ENCODE results near the gene RTN4RL2. TPM values are rescaled to one million over a fixed set of nuclear protein-coding genes. Genes with fewer than 3 reads are reported as not detected.
A peak's percentile ranks its signal among the peaks of the same experiment; 100 is the strongest.

RTN4RL2 gene
- total and polyA plus RNA-seq, 9 of the 15 experiments (the other 6 are each of a cell fraction or from before 2014, with no cell fraction given), result 0.06 to 1.9 (median 0.34) TPM; not detected in 4

GRCh38 chr11:57426929-57427726 lies 33.2 kb upstream of the RTN4RL2 start, which contains the start of gene SLC43A3 (continued):
- TF ChIP-seq, protein P1, sequence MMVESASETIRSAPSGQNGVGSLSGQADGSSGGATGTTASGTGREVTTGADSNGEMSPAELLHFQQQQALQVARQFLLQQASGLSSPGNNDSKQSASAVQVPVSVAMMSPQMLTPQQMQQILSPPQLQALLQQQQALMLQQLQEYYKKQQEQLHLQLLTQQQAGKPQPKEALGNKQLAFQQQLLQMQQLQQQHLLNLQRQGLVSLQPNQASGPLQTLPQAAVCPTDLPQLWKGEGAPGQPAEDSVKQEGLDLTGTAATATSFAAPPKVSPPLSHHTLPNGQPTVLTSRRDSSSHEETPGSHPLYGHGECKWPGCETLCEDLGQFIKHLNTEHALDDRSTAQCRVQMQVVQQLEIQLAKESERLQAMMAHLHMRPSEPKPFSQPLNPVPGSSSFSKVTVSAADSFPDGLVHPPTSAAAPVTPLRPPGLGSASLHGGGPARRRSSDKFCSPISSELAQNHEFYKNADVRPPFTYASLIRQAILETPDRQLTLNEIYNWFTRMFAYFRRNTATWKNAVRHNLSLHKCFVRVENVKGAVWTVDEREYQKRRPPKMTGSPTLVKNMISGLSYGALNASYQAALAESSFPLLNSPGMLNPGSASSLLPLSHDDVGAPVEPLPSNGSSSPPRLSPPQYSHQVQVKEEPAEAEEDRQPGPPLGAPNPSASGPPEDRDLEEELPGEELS (CRISPR knock-in tag; IDR thresholded peaks at IDR 0.05; ENCODE audit: borderline replicate concordance), result no peak
- TF ChIP-seq, protein P2, sequence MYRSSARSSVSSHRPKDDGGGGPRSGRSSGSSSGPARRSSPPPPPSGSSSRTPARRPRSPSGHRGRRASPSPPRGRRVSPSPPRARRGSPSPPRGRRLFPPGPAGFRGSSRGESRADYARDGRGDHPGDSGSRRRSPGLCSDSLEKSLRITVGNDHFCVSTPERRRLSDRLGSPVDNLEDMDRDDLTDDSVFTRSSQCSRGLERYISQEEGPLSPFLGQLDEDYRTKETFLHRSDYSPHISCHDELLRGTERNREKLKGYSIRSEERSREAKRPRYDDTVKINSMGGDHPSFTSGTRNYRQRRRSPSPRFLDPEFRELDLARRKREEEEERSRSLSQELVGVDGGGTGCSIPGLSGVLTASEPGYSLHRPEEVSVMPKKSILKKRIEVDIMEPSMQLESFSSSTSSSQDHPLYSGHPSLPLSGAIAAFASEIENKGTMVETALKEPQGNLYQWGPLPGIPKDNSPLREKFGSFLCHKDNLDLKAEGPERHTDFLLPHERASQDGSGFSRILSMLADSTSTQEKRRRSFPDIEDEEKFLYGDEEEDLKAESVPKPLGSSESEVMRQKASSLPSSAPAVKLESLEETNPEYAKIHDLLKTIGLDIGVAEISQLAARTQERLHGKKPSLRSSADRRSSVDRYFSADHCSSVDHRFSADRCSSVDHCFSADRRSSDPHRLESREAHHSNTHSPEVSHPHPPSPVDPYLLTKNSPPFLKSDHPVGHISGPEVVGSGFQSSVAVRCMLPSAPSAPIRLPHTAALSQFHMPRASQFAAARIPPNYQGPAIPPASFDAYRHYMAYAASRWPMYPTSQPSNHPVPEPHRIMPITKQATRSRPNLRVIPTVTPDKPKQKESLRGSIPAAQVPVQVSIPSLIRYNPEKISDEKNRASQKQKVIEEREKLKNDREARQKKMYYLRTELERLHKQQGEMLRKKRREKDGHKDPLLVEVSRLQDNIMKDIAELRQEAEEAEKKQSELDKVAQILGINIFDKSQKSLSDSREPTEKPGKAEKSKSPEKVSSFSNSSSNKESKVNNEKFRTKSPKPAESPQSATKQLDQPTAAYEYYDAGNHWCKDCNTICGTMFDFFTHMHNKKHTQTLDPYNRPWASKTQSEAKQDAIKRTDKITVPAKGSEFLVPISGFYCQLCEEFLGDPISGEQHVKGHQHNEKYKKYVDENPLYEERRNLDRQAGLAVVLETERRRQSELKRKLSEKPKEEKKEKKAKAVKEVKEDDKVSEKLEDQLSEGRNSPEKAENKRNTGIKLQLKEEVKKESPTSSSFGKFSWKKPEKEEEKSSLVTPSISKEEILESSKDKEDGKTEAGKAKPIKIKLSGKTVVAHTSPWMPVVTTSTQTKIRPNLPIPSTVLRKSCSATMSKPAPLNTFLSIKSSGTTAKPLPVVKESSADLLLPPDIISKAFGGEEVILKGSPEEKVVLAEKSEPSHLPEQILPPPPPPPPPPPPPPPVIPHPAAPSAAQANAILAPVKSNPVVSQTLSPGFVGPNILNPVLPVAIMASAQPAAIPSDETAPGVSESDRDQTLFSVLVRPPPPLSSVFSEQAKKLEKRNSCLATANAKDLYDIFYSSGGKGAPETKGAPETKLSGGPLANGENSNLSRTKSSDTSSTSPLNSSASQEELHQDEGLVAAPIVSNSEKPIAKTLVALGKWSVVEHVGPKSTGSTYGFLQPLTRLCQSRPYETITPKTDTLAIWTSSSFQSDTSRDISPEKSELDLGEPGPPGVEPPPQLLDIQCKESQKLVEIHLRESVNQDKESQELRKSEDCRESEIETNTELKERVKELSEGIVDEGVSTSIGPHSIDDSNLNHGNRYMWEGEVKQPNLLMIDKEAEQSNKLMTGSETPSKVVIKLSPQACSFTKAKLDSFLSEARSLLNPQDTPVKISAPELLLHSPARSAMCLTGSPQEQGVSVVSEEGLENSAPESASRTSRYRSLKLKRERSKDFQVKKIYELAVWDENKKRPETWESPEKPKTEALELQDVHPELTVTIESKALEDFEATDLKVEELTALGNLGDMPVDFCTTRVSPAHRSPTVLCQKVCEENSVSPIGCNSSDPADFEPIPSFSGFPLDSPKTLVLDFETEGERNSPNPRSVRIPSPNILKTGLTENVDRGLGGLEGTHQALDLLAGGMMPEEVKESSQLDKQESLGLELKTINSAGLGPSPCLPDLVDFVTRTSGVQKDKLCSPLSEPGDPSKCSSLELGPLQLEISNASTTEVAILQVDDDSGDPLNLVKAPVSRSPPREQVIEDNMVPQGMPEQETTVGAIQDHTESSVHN (IDR thresholded peaks at IDR 0.05; ENCODE audit: borderline replicate concordance in 1 of 2, low read depth in 1 of 2), result no peak
- TF ChIP-seq XRCC3 (IDR thresholded peaks at IDR 0.05), result no peak
- TF ChIP-seq HDAC8 (tag; IDR thresholded peaks at IDR 0.05), result no peak
- TF ChIP-seq KAT7 (CRISPR knock-in tag; IDR thresholded peaks at IDR 0.05; ENCODE audit: borderline replicate concordance), result peak; percentile 45; the same call in 1 of the 2 replicates
- TF ChIP-seq, protein P3, sequence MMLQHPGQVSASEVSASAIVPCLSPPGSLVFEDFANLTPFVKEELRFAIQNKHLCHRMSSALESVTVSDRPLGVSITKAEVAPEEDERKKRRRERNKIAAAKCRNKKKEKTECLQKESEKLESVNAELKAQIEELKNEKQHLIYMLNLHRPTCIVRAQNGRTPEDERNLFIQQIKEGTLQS (IDR thresholded peaks at IDR 0.05), result no peak
- TF ChIP-seq, protein P3 (CRISPR knock-in tag; conservative IDR thresholded peaks at IDR 0.05), result no peak
- no peak for TF ChIP-seq ILK (tag; IDR thresholded peaks at IDR 0.05; ENCODE audit: borderline replicate concordance, low read depth)
- no peak for TF ChIP-seq THRAP3 (IDR thresholded peaks at IDR 0.05; ENCODE audit: borderline replicate concordance)
- TF ChIP-seq ZKSCAN8 (CRISPR knock-in tag; IDR thresholded peaks at IDR 0.05), result no peak
- no peak for TF ChIP-seq TEAD2 (tag; IDR thresholded peaks at IDR 0.05)
- TF ChIP-seq RHOXF2B (CRISPR knock-in tag; conservative IDR thresholded peaks at IDR 0.05), result no peak
- no peak for TF ChIP-seq CBX3 (IDR thresholded peaks at IDR 0.05; ENCODE audit: borderline replicate concordance in 1 of 2, low read length in 2 of 2)
- TF ChIP-seq CREB1 (IDR thresholded peaks at IDR 0.05), result 0 out of 2 replicates have a peak, but pooled peaks have one; percentile 13
- TF ChIP-seq CREB1 (CRISPR knock-in tag; IDR thresholded peaks at IDR 0.05), result no peak
